ENCODE measurements around the gene MPZL3.

MPZL3 gene

DNA sequence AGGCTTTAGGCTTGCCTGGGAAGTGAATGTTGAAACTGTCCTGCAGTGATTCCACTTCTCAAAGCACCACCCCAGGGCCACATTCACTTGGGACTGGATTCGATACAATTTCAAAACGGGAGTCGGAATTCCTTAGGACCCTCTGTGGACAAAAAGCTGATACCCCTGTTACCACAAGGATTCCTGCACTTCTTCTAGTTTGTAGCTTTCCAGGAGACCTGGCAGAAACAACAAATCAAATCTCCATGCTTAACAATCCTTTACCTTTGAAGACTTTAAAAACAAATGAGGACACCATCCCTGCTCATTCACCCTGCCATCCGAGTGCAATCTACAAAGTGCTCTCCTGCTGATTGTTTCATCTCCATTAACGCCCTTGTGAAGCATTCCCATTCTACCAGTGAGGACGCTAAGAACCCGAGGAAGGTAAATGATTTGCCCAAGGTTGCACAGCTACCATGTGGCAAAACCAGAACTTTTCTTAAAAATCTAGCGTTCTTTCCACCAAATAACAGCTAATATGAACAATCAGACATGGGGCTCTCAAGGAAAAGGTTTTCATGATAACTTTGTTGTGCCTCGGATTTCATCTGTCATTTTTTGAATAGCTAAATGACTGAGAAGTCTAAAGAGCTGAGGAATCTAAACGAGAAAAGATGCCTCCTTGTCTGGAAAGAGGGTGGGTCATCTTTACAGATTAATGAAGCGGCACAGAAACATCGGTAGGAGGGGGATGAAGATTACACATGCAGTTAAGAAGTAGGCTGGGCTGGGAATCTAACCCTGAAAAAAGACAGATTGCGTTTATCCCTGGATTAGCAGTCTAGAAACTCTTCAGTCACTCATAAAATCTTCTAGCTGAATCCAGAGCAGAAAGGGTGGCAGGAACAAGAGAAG is 12.7 kb upstream of the MPZL3 start:
- ATAC-seq (ENCODE audit: insufficient read depth, low read depth) (no peak), DNase-seq (no peak)
- Histone ChIP-seq H3K79me2 (ENCODE audit: insufficient read depth, low read length) (no peaks in the 10 kb centered on the region), H2AFZ (ENCODE audit: low read depth, low read length) (no peak overlapping the region), H3K27ac (ENCODE audit: low read length) (no peak overlapping the region), H3K4me2 (ENCODE audit: insufficient read depth, low read length) (no peak overlapping the region), H3K4me1 (ENCODE audit: insufficient read depth, low read length) (no peaks in the 10 kb centered on the region), H3K4me3 (ENCODE audit: low read depth in 1 of 2, low read length in 2 of 2) (no peak overlapping the region), H3K9ac (ENCODE audit: low read depth, low read length) (no peak overlapping the region), H4K20me1 (ENCODE audit: insufficient read depth, low read length) (no peaks in the 10 kb centered on the region), H3K9me3 (ENCODE audit: insufficient read depth, low read length, severe bottlenecking) (no peaks in the 10 kb centered on the region), H3K36me3 (ENCODE audit: insufficient read depth, low read length) (no peaks in the 10 kb centered on the region), H3K27me3 (ENCODE audit: insufficient read depth, low read length, poor library complexity) (peaks cover 9% of the 10 kb centered on the region)
- TF ChIP-seq, protein P1, sequence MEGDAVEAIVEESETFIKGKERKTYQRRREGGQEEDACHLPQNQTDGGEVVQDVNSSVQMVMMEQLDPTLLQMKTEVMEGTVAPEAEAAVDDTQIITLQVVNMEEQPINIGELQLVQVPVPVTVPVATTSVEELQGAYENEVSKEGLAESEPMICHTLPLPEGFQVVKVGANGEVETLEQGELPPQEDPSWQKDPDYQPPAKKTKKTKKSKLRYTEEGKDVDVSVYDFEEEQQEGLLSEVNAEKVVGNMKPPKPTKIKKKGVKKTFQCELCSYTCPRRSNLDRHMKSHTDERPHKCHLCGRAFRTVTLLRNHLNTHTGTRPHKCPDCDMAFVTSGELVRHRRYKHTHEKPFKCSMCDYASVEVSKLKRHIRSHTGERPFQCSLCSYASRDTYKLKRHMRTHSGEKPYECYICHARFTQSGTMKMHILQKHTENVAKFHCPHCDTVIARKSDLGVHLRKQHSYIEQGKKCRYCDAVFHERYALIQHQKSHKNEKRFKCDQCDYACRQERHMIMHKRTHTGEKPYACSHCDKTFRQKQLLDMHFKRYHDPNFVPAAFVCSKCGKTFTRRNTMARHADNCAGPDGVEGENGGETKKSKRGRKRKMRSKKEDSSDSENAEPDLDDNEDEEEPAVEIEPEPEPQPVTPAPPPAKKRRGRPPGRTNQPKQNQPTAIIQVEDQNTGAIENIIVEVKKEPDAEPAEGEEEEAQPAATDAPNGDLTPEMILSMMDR (IDR thresholded peaks at IDR 0.05; ENCODE audit: borderline replicate concordance, extremely low read depth, low read length, poor library complexity, severe bottlenecking) = no peak
- TF ChIP-seq EZH2 (IDR thresholded peaks at IDR 0.05; ENCODE audit: borderline replicate concordance, low read depth, low read length, severe bottlenecking) = no peak

DNA sequence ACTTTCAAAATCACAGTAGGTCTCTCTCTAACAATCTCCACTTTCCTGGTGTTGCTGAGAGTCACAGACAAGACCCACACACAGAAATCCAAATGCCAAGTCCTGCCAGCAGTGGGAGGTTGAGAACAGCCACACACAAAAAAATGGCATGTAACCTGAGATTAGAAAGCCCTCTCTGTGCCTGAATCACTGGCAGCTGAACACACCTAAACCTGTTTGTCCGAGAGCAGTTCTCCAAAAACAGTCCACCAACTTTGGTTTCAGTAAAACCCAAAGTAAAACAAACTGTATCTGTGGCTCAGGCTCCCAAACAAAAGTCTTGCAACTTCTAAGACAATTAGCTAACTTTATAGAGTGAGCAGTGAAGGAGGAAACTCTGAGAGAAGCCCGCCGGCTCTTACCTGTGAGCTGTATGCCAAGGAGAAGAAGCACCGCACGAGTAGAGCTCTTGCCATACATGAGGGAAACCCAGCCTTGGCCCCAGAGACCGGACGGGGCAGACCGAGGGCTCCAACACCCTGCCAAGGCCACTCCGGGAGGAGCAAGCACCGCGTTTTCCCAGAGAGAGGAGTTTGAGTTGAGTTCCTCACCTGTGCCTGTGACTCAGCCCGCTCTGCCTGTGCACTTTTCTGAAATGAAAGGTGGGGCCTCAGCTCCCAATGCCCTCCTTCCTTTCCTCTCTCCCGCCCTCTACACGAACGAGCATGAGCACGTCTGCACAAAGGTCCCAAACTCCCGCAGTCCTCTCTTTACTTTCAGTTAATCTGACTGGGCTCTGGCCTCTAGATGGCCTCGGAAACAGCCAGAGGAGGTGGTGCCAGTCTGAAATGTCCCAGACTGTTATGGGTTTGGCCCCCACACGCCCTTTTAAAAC is 11.8 kb upstream of the MPZL3 start, which contains the start of gene MPZL2:
Gene MPZL2, minus strand, starts transcription at position 603 of the 874 bp plus-strand sequence. Its CDS starts 144 bp downstream, at position 459.
- H3K27ac ChIP-seq (ENCODE audit: low read length) = no peak within 1 kb of the TSS
- H3K4me3 ChIP-seq (ENCODE audit: low read depth in 1 of 2, low read length in 2 of 2) = no peak within 1 kb of the TSS
- peaks cover 9% of the 10 kb centered on the region for H3K27me3 ChIP-seq (ENCODE audit: insufficient read depth, low read length, poor library complexity)
- ATAC-seq (ENCODE audit: insufficient read depth, low read depth) (peak; percentile 24; the same call in 1 of the 3 replicates), DNase-seq (no peak)
- H2AFZ ChIP-seq (ENCODE audit: low read depth, low read length) = no peak within 1 kb of the TSS
- H3K9ac ChIP-seq (ENCODE audit: low read depth, low read length) = no peak within 1 kb of the TSS
- H3K9me3 ChIP-seq (ENCODE audit: insufficient read depth, low read length, severe bottlenecking) = no peaks in the 10 kb centered on the region
- no peaks in the 10 kb centered on the region for H4K20me1 ChIP-seq (ENCODE audit: insufficient read depth, low read length)
- no peak within 1 kb of the TSS for H3K4me2 ChIP-seq (ENCODE audit: insufficient read depth, low read length)
- no peak for TF ChIP-seq EZH2 (IDR thresholded peaks at IDR 0.05; ENCODE audit: borderline replicate concordance, low read depth, low read length, severe bottlenecking)
- TF ChIP-seq, protein P1 (IDR thresholded peaks at IDR 0.05; ENCODE audit: borderline replicate concordance, extremely low read depth, low read length, poor library complexity, severe bottlenecking) = no peak
- no peaks in the 10 kb centered on the region for H3K79me2 ChIP-seq (ENCODE audit: insufficient read depth, low read length)
- no peaks in the 10 kb centered on the region for H3K4me1 ChIP-seq (ENCODE audit: insufficient read depth, low read length)
- H3K36me3 ChIP-seq (ENCODE audit: insufficient read depth, low read length) = no peaks in the 10 kb centered on the region

DNA sequence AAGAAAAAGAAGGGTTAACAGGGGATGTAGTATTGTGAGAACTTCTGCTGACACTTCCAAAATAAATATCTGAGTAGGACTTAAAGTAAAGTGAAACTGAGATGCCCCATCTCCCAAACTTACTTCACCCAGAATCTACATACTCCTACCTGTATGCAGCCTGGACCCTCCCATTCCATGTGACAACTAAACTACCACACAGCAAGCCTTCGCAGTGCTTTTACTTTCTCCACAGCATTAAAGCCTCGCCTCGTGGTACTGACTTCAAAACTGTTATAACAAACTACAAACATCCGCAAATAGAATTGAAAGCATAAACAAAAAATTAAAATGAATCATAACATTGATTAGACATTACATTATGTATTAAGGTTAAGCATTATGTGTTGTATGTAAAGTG is 10.9 kb upstream of the MPZL3 start:
- Histone ChIP-seq H3K9me3 (ENCODE audit: insufficient read depth, low read length, severe bottlenecking) (no peaks in the 10 kb centered on the region), H3K4me1 (ENCODE audit: insufficient read depth, low read length) (no peaks in the 10 kb centered on the region), H3K79me2 (ENCODE audit: insufficient read depth, low read length) (no peaks in the 10 kb centered on the region), H3K4me2 (ENCODE audit: insufficient read depth, low read length) (no peak overlapping the region), H2AFZ (ENCODE audit: low read depth, low read length) (no peak overlapping the region), H3K27ac (ENCODE audit: low read length) (no peak overlapping the region), H4K20me1 (ENCODE audit: insufficient read depth, low read length) (no peaks in the 10 kb centered on the region), H3K36me3 (ENCODE audit: insufficient read depth, low read length) (no peaks in the 10 kb centered on the region), H3K4me3 (ENCODE audit: low read depth in 1 of 2, low read length in 2 of 2) (no peak overlapping the region), H3K9ac (ENCODE audit: low read depth, low read length) (no peak overlapping the region), H3K27me3 (ENCODE audit: insufficient read depth, low read length, poor library complexity) (peaks cover 9% of the 10 kb centered on the region)
- DNase-seq (no peak), ATAC-seq (ENCODE audit: insufficient read depth, low read depth) (no peak)
- TF ChIP-seq EZH2 (IDR thresholded peaks at IDR 0.05; ENCODE audit: borderline replicate concordance, low read depth, low read length, severe bottlenecking) = no peak
- TF ChIP-seq, protein P1 (IDR thresholded peaks at IDR 0.05; ENCODE audit: borderline replicate concordance, extremely low read depth, low read length, poor library complexity, severe bottlenecking) = no peak

Data from DND-41 (cell line).